K562 (cell line): ENCODE data around the gene LRCH1.

Experiments
- CTCF ChIP-seq, 3 experiments: IDR thresholded peaks in 2 of 3; conservative IDR thresholded peaks in 1 of 3; 2 replicates each; pipeline ENCODE4 v1.5.1; 2011 to 2012; ENCODE audit warnings: low read length in 3 of 3, mild to moderate bottlenecking in 3 of 3, control low read depth in 2 of 3, improper control_type of control experiment in 1 of 3, inconsistent platforms in 1 of 3, low read depth in 1 of 3, mixed read lengths in 1 of 3, moderate library complexity in 1 of 3; ENCODE audit not compliant: insufficient read depth in 2 of 3
- ELF4 ChIP-seq: fragments of 450-650 bp; formaldehyde crosslinking; IDR thresholded peaks from 2 replicates; pipeline ENCODE4 v1.4.0; 2022; ENCODE audit warnings: missing genetic modification characterization
- EZH2 ChIP-seq: IDR thresholded peaks from 2 replicates; pipeline ENCODE4 v1.6.1; 2012; ENCODE audit warnings: low read depth, mild to moderate bottlenecking, inconsistent platforms, low read length, borderline replicate concordance
- GATA2 ChIP-seq: sonication (generic); formaldehyde crosslinking; IDR thresholded peaks from 2 replicates; pipeline ENCODE4 v1.4.0; 2020; ENCODE audit warnings: mild to moderate bottlenecking, missing genetic modification reagents
- HMBOX1 ChIP-seq: sonication (generic); IDR thresholded peaks from 2 replicates; pipeline ENCODE4 v1.6.1; 2016
- HNRNPLL ChIP-seq: fragments of 200-400 bp; formaldehyde crosslinking; IDR thresholded peaks from 2 replicates; pipeline ENCODE4 v1.6.1; 2017; ENCODE audit warnings: low read length, low read depth, mild to moderate bottlenecking; ENCODE audit not compliant: poor library complexity, severe bottlenecking
- NFIC ChIP-seq: fragments of 450-650 bp; IDR thresholded peaks from 2 replicates; pipeline ENCODE4 v1.6.1; 2017; ENCODE audit warnings: mild to moderate bottlenecking, inconsistent platforms
- PHB2 ChIP-seq: fragments of 450-650 bp; IDR thresholded peaks from 2 replicates; pipeline ENCODE4 v1.6.1; 2017; ENCODE audit warnings: low read depth
- POLR2A ChIP-seq: fragments of 450-650 bp; conservative IDR thresholded peaks from 2 replicates; pipeline ENCODE4 v1.6.1; 2016
- SMAD3 ChIP-seq: fragments of 450-650 bp; formaldehyde crosslinking; conservative IDR thresholded peaks from 2 replicates; pipeline ENCODE4 v1.4.0; 2020; ENCODE audit warnings: mild to moderate bottlenecking

- TF ChIP-seq CTCF (IDR thresholded peaks at IDR 0.05 in 2 of 3, conservative IDR thresholded peaks at IDR 0.05 in 1 of 3; ENCODE audit: insufficient read depth in 2 of 3, low read depth in 1 of 3, low read length in 3 of 3) (no peak), POLR2A (no peak), SMAD3 (CRISPR knock-in tag) (no peak), GATA2 (CRISPR knock-in tag) (no peak), ELF4 (CRISPR knock-in tag) (no peak), EZH2 (no peak), NFIC (no peak), PHB2 (no peak), HMBOX1 (no peak), HNRNPLL (no peak)
Measured at GRCh38 chr13:46555722-46556417, 2.9 kb downstream of the LRCH1 start.
